Measurements from ENCODE around the gene CLN6.
A peak's percentile ranks its signal among the peaks of the same experiment; 100 is the strongest.
"Not testable (repeated sequence)": the region's sequence is repeated elsewhere in the genome, so short reads cannot be mapped to it uniquely, and the experiment has no call there.

CLN6 gene

DNA sequence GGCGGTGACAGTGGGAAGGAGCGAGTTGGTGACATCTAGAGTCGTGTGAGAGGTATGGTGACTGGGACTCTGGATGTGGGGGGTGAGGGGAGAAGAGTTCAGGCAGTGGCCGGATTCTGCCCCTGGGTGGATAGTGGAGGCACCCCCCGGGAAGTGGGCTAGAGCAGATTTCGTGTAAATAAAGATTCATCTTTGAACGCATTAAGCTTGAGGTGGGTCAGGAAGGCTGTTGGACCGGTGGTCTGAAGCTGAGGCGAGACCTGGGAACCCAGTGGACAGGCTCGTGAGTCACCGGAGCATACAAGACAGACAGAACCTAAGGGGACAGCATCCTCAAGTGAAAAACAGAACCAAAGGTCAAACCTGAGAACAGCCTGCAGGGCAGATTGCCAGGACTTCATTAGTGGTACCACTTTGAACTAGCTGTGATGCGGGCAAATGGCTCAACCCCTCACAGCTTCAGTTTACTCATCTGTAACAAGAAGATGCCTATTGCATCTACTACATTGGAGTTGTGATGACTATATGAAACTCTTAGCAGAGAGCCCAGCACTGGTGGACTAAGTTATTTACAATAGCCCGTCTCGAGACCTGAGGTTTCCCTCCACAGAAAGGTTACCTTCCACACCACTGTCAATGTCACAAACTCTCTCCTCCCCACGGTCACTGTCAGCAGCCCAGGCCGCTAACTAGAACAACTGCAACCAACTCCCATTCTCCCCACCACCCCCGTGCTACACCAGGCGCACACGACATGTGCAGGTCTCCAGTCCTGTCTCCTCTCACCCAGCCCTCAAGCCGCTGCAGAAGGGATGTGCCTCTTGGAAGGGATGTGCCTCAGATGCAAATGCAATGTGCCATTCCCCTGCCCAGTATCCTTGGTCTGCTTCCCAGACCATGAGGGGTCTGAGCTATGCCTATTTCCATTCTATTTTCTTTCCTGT is 901 bp upstream of the CLN6 start:
- H3K4me3 ChIP-seq (ENCODE audit: control insufficient read depth, low read depth, low read length): peak overlapping the region; percentile 70
- TF ChIP-seq, protein P1, sequence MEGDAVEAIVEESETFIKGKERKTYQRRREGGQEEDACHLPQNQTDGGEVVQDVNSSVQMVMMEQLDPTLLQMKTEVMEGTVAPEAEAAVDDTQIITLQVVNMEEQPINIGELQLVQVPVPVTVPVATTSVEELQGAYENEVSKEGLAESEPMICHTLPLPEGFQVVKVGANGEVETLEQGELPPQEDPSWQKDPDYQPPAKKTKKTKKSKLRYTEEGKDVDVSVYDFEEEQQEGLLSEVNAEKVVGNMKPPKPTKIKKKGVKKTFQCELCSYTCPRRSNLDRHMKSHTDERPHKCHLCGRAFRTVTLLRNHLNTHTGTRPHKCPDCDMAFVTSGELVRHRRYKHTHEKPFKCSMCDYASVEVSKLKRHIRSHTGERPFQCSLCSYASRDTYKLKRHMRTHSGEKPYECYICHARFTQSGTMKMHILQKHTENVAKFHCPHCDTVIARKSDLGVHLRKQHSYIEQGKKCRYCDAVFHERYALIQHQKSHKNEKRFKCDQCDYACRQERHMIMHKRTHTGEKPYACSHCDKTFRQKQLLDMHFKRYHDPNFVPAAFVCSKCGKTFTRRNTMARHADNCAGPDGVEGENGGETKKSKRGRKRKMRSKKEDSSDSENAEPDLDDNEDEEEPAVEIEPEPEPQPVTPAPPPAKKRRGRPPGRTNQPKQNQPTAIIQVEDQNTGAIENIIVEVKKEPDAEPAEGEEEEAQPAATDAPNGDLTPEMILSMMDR (conservative IDR thresholded peaks at IDR 0.05; ENCODE audit: control insufficient read depth, insufficient read depth, low read depth, low read length): no peak
- DNase-seq (ENCODE audit: low read depth): peak; percentile 72

DNA sequence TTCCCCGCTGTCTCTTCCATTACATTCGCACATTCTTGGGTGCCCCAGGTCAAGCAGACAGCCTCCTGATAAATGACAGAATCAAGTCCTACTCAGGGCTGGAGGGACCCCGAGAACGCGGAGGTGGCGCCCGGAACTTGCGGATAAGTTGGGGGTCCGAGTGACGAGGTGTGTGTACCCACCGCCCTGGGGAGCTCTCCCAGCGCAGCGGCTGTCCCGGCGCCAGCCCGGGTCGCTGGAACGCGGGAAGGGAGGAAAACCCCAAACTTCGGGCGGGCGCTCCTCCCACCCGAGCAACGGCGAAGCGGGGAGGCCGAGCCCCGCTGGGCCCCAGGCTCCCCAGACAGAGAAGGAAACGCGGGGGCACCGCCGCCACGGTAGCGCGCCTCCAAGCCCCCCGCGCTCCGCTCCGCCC is 550 bp downstream of the CLN6 start:
- TF ChIP-seq, protein P1 (conservative IDR thresholded peaks at IDR 0.05; ENCODE audit: control insufficient read depth, insufficient read depth, low read depth, low read length): no peak
- DNase-seq (ENCODE audit: low read depth): peak; percentile 9
- H3K4me3 ChIP-seq (ENCODE audit: control insufficient read depth, low read depth, low read length): peak overlapping the region; percentile 85

DNA sequence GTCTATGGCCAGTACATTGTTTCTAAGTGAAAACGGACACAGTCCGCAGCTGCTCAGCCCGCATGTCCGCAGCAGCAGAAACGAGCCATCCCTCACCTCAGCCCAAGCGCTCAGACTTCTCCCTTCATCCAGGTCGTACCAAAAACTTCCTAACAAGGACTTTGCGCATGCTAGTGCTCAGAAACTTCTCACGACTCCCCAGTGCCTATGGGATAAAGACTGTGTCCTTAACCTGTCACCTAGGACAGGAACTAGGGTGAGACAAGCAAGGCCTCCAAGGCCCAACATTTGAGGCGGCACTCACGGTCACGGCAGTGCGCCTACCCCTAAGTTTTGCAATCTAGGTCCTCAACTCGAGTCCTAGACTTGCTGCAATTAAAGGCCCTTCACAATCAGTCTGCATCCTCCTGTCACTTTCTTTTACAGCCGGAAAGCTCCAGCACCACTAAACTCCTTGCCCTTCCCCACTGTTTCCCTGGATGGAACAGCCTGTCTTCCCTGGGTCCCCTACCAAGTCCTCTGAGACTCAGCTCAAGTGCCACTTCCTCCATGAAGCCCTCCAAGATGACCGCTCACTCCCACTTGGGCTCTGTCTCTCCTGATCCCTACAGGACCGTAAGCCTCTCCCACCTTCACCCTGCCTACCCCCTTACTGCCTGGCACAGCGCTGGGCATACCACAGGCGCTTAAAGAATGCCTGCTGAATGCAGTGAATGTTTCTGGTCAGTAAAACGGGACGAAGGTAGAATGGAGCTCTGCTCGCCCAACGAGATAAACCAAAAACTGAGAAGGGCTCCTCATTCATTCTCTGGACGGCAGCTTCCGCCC is 1.2 kb downstream of the CLN6 start:
- TF ChIP-seq, protein P1 (conservative IDR thresholded peaks at IDR 0.05; ENCODE audit: control insufficient read depth, insufficient read depth, low read depth, low read length): no peak
- H3K4me3 ChIP-seq (ENCODE audit: control insufficient read depth, low read depth, low read length): peak overlapping the region; percentile 85
- DNase-seq (ENCODE audit: low read depth): peak; percentile 27

DNA sequence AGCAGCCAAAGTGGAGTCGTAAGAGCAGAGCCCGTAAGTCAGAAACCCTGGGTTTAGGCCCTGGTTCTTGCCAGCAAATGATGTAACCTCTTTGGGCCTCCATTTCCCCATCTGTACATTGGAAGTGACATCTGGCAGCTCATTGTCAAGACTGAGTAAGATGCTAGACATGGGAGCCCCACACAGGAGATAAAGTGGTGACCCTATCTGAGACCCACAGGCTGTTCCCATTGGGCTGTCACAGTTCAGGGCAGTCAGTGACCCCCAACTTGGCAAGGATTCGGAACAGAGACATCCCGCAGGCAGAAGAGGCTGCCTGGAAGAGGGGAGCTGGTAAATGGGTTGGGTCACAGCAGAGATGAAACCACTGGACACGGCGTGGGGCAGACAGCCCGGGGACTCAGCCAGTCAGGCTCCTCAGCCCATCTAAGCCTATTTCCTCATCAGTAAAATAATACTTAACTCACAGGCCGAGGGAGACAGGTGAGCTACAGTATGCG is 1.8 kb downstream of the CLN6 start:
- peak overlapping the region; percentile 85 for H3K4me3 ChIP-seq (ENCODE audit: control insufficient read depth, low read depth, low read length)
- TF ChIP-seq, protein P1 (conservative IDR thresholded peaks at IDR 0.05; ENCODE audit: control insufficient read depth, insufficient read depth, low read depth, low read length): no peak
- DNase-seq (ENCODE audit: low read depth): no peak

DNA sequence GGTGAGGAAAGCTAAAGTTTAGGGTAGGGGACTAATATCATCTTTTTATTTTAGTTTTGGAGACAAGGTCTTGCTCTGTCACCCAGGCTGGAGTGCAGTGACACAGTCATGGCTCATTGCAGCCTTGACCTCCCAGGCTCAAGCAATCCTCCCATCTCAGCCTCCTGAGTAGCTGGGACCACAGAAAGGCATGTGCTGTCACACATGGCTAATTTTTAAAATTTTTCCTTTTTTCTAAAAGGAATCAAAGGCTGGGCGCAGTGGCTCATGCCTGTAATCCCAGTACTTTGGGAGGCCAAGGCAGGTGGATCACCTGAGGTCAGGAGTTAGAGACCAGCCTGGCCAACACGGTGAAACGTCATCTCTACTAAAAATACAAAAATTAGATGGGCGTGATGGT is 4.1 kb downstream of the CLN6 start:
- not testable (repeated sequence) for DNase-seq (ENCODE audit: low read depth); H3K4me3 ChIP-seq (ENCODE audit: control insufficient read depth, low read depth, low read length)

DNA sequence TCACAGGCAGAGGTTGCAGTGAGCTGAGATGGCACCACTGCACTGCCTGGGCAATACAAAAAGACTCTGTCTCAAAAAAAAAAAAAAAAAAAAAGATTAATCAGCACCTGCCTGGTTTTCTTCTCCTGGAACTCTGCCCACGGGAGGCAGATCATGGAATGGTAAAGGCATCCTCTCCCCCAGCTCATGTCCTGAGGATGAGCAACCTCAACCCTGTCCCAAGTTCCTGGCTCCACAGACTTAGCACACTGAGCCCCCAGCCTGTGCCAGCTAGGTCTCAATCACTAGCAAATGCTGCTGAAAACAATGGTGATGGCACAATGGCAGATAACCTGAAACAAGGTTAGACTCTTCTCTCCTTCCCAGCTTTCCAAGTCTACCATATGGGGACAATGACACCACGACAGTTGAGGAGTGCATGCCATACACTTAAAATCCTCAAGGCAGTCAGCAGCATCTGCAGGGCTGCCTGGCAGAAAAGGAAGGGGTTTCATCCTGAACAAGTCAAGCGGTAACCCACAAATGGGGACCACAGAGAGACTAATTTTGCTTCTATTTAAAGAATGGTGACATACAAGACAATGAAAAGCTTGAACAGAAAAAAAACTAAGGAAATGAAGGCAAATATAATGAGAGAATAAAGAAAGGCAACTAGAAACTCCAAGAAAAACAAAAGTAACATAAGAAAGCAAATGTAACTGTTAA is 4.8 kb downstream of the CLN6 start:
- H3K4me3 ChIP-seq (ENCODE audit: control insufficient read depth, low read depth, low read length): no peak overlapping the region
- TF ChIP-seq, protein P1 (conservative IDR thresholded peaks at IDR 0.05; ENCODE audit: control insufficient read depth, insufficient read depth, low read depth, low read length): no peak
- DNase-seq (ENCODE audit: low read depth): no peak
